Spleen (tissue), 7 donors: ENCODE data around the gene ADNP2.

ENCODE experiments used
- POLR2A ChIP-seq, 3 donors: fragments of 450-650 bp; IDR thresholded peaks; one replicate each; pipeline ENCODE4 v1.5.1; 2017; ENCODE audit warnings: antibody characterized with exemption in 3 of 3, mild to moderate bottlenecking in 1 of 3
- TF ChIP-seq, protein P1 (sequence below), 11 experiments: fragments of 200-600 bp in 7 of 11; fragments of 450-650 bp in 4 of 11; sonication (generic) in 4 of 11; IDR thresholded peaks in 8 of 11; conservative IDR thresholded peaks in 3 of 11; 1 replicate in 7 of 11; 2 replicates in 4 of 11; pipeline versions ENCODE4 v1.4.0 to v1.8.0; 2016 to 2021; ENCODE audit warnings: antibody characterized with exemption in 11 of 11, inconsistent platforms in 4 of 11, mild to moderate bottlenecking in 1 of 11
- donor health status: DM: no; HTN: no; CAD: no; lungs with moderate emphysema.
- donor health status: DM: no; HTN: no; CAD: no.
- donor health status: DM: no; HTN: no; CAD: no.

DNA sequence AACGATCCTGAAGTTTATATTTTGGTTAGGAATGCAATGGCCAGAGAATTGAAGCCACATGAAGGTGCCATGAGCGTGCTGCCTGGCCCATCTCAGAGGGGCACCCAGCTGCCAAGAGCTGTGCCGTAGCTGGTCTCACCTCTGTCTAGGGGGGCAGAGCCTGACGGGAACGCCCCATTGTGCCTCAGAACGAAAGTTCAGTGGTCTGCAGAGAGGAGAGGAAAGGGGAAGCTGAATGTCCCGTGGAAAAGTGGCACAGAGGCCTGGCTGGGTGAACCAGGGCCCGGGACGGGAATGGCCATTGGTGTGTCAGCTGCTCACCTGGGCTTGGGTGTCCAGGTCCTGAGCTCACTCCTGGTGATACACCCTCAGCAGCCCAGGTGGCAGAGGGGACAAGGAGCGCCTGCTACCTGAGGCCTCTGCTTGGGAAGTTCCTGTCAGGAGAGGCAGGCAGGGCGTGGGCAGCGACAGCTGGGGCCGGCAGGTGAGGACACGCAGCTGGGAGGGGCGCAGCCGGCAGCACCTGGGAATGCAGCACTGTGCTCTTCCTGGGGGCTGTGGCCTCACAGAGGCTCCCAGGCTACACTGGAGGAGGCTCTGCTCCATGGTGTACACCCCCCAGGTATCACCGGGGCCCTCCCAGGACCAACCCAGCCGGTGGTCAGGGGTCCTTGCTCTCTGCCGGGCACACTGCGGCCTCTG, 70.9 kb downstream of the ADNP2 start:
- TF ChIP-seq, protein P1, sequence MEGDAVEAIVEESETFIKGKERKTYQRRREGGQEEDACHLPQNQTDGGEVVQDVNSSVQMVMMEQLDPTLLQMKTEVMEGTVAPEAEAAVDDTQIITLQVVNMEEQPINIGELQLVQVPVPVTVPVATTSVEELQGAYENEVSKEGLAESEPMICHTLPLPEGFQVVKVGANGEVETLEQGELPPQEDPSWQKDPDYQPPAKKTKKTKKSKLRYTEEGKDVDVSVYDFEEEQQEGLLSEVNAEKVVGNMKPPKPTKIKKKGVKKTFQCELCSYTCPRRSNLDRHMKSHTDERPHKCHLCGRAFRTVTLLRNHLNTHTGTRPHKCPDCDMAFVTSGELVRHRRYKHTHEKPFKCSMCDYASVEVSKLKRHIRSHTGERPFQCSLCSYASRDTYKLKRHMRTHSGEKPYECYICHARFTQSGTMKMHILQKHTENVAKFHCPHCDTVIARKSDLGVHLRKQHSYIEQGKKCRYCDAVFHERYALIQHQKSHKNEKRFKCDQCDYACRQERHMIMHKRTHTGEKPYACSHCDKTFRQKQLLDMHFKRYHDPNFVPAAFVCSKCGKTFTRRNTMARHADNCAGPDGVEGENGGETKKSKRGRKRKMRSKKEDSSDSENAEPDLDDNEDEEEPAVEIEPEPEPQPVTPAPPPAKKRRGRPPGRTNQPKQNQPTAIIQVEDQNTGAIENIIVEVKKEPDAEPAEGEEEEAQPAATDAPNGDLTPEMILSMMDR (IDR thresholded peaks at IDR 0.05 in 8 of 11, conservative IDR thresholded peaks at IDR 0.05 in 3 of 11): no peak
- TF ChIP-seq POLR2A (IDR thresholded peaks at IDR 0.05): no peak
